Measurements from ENCODE around the gene MTHFD2L.

- TF ChIP-seq EZH2 (IDR thresholded peaks at IDR 0.05; ENCODE audit: insufficient read depth, low read length), result no peak
- TF ChIP-seq CTCF (IDR thresholded peaks at IDR 0.05; ENCODE audit: insufficient read depth, low read depth, low read length), result no peak
Measured at GRCh38 chr4:74178798-74179197, 20.9 kb downstream of the MTHFD2L start.
